B cell (primary cell): ENCODE data around the gene WT1. TPM values are rescaled to one million over a fixed set of nuclear protein-coding genes. Genes with fewer than 3 reads are reported as not detected.

Source experiments
- ATAC-seq: fragments of 200-7000 bp; cut with Tn5 transposase; one replicate; pipeline ENCODE4 v1.10.0; 2021; ENCODE audit warnings: low read depth, mild to moderate bottlenecking, moderate number of reproducible peaks, moderate library complexity
- CTCF ChIA-PET: fragments of 350-600 bp; sonication (Branson Sonifier 250); formaldehyde crosslinking; loops from one replicate; lab custom pipeline; 2021; ENCODE audit warnings: antibody characterized with exemption, inconsistent platforms; lab: Charles Lee
- POLR2A ChIA-PET: fragments of 350-600 bp; sonication (Branson Sonifier 250); formaldehyde crosslinking; loops from one replicate; lab custom pipeline; 2021; ENCODE audit warnings: antibody characterized with exemption; lab: Charles Lee
- DNase-seq: peaks from one replicate; pipeline ENCODE4 v3.0.0; 2013
- H2AFZ ChIP-seq: 2 replicates; pipeline ENCODE4 v1.6.1; 2012; ENCODE audit warnings: mild to moderate bottlenecking, low read depth, low read length; ENCODE audit not compliant: insufficient read depth, poor library complexity, severe bottlenecking
- H3K27ac ChIP-seq, 2 donors: 1 replicate in 1 of 2; 2 replicates in 1 of 2; pipeline ENCODE4 v1.5.1; 2012 to 2013; ENCODE audit warnings: low read length in 2 of 2, mild to moderate bottlenecking in 2 of 2, moderate library complexity in 1 of 2
- H3K27me3 ChIP-seq, 4 experiments: fragments of 200-600 bp in 1 of 4; sonication (generic) in 1 of 4; replicated peaks in 1 of 4; 1 replicate in 2 of 4; 2 replicates in 2 of 4; pipeline versions ENCODE4 v1.6.1 to v1.7.0; 2013 to 2016; ENCODE audit warnings: low read length in 3 of 4, mild to moderate bottlenecking in 2 of 4, mixed read lengths in 1 of 4, moderate library complexity in 1 of 4; ENCODE audit not compliant: insufficient read depth in 4 of 4, control insufficient read depth in 3 of 4; ENCODE audit errors: control extremely low read depth in 1 of 4
- H3K36me3 ChIP-seq, 2 experiments: replicated peaks in 1 of 2; 1 replicate in 1 of 2; 2 replicates in 1 of 2; pipeline versions ENCODE4 v1.6.1 to v1.7.1; 2013; ENCODE audit warnings: low read length in 1 of 2; ENCODE audit not compliant: insufficient read depth in 2 of 2, control insufficient read depth in 1 of 2; ENCODE audit errors: control extremely low read depth in 1 of 2, extremely low read depth in 1 of 2
- H3K4me1 ChIP-seq, 2 donors: fragments of 200-600 bp in 1 of 2; sonication (generic) in 1 of 2; 1 replicate in 1 of 2; 2 replicates in 1 of 2; pipeline versions ENCODE4 v1.5.1 to v1.6.1; 2013 to 2017; ENCODE audit warnings: low read length in 2 of 2; ENCODE audit not compliant: control insufficient read depth in 2 of 2, insufficient read depth in 2 of 2
- H3K4me2 ChIP-seq: replicated peaks from 2 replicates; pipeline ENCODE3; 2012; ENCODE audit warnings: mild to moderate bottlenecking, low read depth, low read length; ENCODE audit not compliant: poor library complexity, severe bottlenecking
- H3K4me3 ChIP-seq, 5 experiments: fragments of 200-600 bp in 1 of 5; sonication (generic) in 1 of 5; 1 replicate in 3 of 5; 2 replicates in 2 of 5; pipeline versions ENCODE4 v1.5.1 to v1.7.0; 2011 to 2016; ENCODE audit warnings: low read length in 4 of 5, mild to moderate bottlenecking in 4 of 5, low read depth in 2 of 5, control low read depth in 1 of 5, moderate library complexity in 1 of 5; ENCODE audit not compliant: insufficient read depth in 1 of 5; ENCODE audit errors: control extremely low read depth in 1 of 5, extremely low read depth in 1 of 5
- H3K79me2 ChIP-seq: fragments of 200-600 bp; sonication (generic); one replicate; pipeline ENCODE4 v1.6.0; 2016; ENCODE audit warnings: low read length; ENCODE audit not compliant: control insufficient read depth, insufficient read depth
- H3K9ac ChIP-seq: fragments of 200-600 bp; sonication (generic); 2 replicates; pipeline ENCODE4 v1.6.1; 2017; ENCODE audit warnings: mild to moderate bottlenecking, low read length, moderate library complexity
- H3K9me3 ChIP-seq, 3 donors: one replicate each; pipeline versions ENCODE4 v1.6.1 to v1.7.1; 2013; ENCODE audit warnings: low read length in 2 of 3; ENCODE audit not compliant: control insufficient read depth in 2 of 3, insufficient read depth in 1 of 3; ENCODE audit errors: control extremely low read depth in 1 of 3
- H4K20me1 ChIP-seq: 2 replicates; pipeline ENCODE4 v1.6.0; 2012; ENCODE audit warnings: mild to moderate bottlenecking, low read length; ENCODE audit not compliant: insufficient read depth, control insufficient read depth, poor library complexity, severe bottlenecking
- H3K27ac Mint-ChIP-seq: one replicate; pipeline ENCODE4 v1.8.0; 2021; ENCODE audit warnings: mixed read lengths
- H3K27me3 Mint-ChIP-seq: one replicate; pipeline ENCODE4 v1.8.0; 2021; ENCODE audit warnings: mixed read lengths
- H3K4me1 Mint-ChIP-seq: one replicate; pipeline ENCODE4 v1.8.0; 2021; ENCODE audit warnings: mixed read lengths
- H3K4me3 Mint-ChIP-seq: one replicate; pipeline ENCODE4 v1.8.0; 2021; ENCODE audit warnings: mixed read lengths
- H3K9me3 Mint-ChIP-seq: one replicate; pipeline ENCODE4 v1.8.0; 2022; ENCODE audit warnings: mixed read lengths; ENCODE audit not compliant: insufficient read depth
- CTCF ChIP-seq: fragments of 200-600 bp; IDR thresholded peaks from one replicate; pipeline ENCODE4 v1.8.0; 2022; ENCODE audit warnings: antibody characterized with exemption, mild to moderate bottlenecking
- EZH2 ChIP-seq: IDR thresholded peaks from 2 replicates; pipeline ENCODE4 v1.6.1; 2012; ENCODE audit warnings: borderline replicate concordance, low read depth, mild to moderate bottlenecking, moderate library complexity, low read length; ENCODE audit not compliant: insufficient read depth, poor library complexity, severe bottlenecking
- WGBS: methylation state at CpG from one replicate; pipeline ENCODE4 v1.1.5; 2013; ENCODE audit warnings: missing lambda C conversion rate; ENCODE audit not compliant: insufficient coverage; 5-methylcytosine and 5-hydroxymethylcytosine counted together
- intact Hi-C: fragments of 100-400 bp; cut with micrococcal nuclease; formaldehyde crosslinking; loops from one replicate; pipeline ENCODE4 v1.10.0; 2022
- polyA plus RNA-seq: library from polyadenylated mRNA; depleted of rRNA; stranded (reverse); fragments of >200 nt; gene quantifications from 2 replicates; pipeline ENCODE4 v1.2.3, GENCODE V29; 2012
- total RNA-seq, 2 donors: library from RNA; stranded (reverse); fragments of 120-200 nt in 1 of 2; gene quantifications; 1 replicate in 1 of 2; 2 replicates in 1 of 2; pipeline versions ENCODE4 v1.2.3 to v1.2.4, GENCODE V29; 2013 to 2022

Gene WT1
- total and polyA plus RNA-seq, 2 donors (not counting 1 experiment from before 2014, with no cell fraction given), result not detected

- Histone ChIP-seq H3K4me1 (no peaks in the 10 kb centered on the region), H3K4me2 (no peak overlapping the region), H2AFZ (no peak overlapping the region), H4K20me1 (no peaks in the 10 kb centered on the region), H3K9ac (no peak overlapping the region), H3K79me2 (no peaks in the 10 kb centered on the region), H3K27me3 (peaks cover 0 to 4% (median 0%) of the 10 kb centered on the region in 4 experiments), H3K9me3 (peaks cover 0 to 4% (median 0%) of the 10 kb centered on the region in 3 donors), H3K36me3 (no peaks in the 10 kb centered on the region), H3K4me3 (no peak overlapping the region), H3K27ac (no peak overlapping the region)
- ChIA-PET POLR2A (no interaction called here), CTCF (no interaction called here)
- no peak overlapping the region for H3K4me3 Mint-ChIP-seq
- H3K4me1 Mint-ChIP-seq, result peaks cover 4% of the 10 kb centered on the region
- H3K9me3 Mint-ChIP-seq, result no peaks in the 10 kb centered on the region
- DNase-seq (no peak), ATAC-seq (no peak)
- no peak overlapping the region for H3K27ac Mint-ChIP-seq
- WGBS, result no CpG with 5 or more reads among the region's 4 CpGs
- TF ChIP-seq EZH2 (no peak), CTCF (no peak)
- intact Hi-C loops, result no loop called here
- H3K27me3 Mint-ChIP-seq, result peaks cover 12% of the 10 kb centered on the region
Observed at GRCh38 chr11:32416301-32416700, 19.0 kb downstream of the WT1 start.

GRCh38 chr11:32414925-32415324 lies 20.4 kb downstream of the WT1 start:
- no peaks in the 10 kb centered on the region for H3K79me2 ChIP-seq
- ChIA-PET CTCF (no interaction called here), POLR2A (no interaction called here)
- Mint-ChIP-seq H3K9me3 (no peaks in the 10 kb centered on the region), H3K4me1 (no peaks in the 10 kb centered on the region), H3K4me3 (no peak overlapping the region), H3K27ac (no peak overlapping the region), H3K27me3 (peaks cover 8% of the 10 kb centered on the region)
- no peak overlapping the region for H3K4me3 ChIP-seq
- no peak overlapping the region for H3K27ac ChIP-seq
- no peaks in the 10 kb centered on the region for H3K27me3 ChIP-seq
- H3K4me2 ChIP-seq, result no peak overlapping the region
- intact Hi-C loops, result no loop called here
- no peaks in the 10 kb centered on the region for H3K4me1 ChIP-seq
- no peak overlapping the region for H3K9ac ChIP-seq
- no peak for DNase-seq
- WGBS, result 80% methylated on average over 1 of the region's 2 CpGs
- no peak for ATAC-seq
- no peaks in the 10 kb centered on the region for H3K36me3 ChIP-seq
- H2AFZ ChIP-seq, result no peak overlapping the region
- no peaks in the 10 kb centered on the region for H4K20me1 ChIP-seq
- H3K9me3 ChIP-seq, result peaks cover 0 to 4% (median 0%) of the 10 kb centered on the region in 3 donors
- TF ChIP-seq EZH2 (no peak), CTCF (no peak)
